Esophagus (tissue), 2 donors: ENCODE measurements around the gene ATP8B1. TPM values are rescaled to one million over a fixed set of nuclear protein-coding genes. Genes with fewer than 3 reads are reported as not detected.

Source experiments
- H3K27ac ChIP-seq, 2 donors: one replicate each; pipeline ENCODE4 v1.5.1; 2013; ENCODE audit warnings: low read depth in 2 of 2, mild to moderate bottlenecking in 2 of 2, inconsistent platforms in 1 of 2, low read length in 1 of 2, moderate library complexity in 1 of 2
- H3K27me3 ChIP-seq, 2 donors: one replicate each; pipeline ENCODE4 v1.6.1; 2013; ENCODE audit warnings: low read length in 2 of 2, control low read depth in 1 of 2, mild to moderate bottlenecking in 1 of 2; ENCODE audit not compliant: insufficient read depth in 2 of 2, control insufficient read depth in 1 of 2
- H3K36me3 ChIP-seq, 2 donors: one replicate each; pipeline ENCODE4 v1.6.1; 2013; ENCODE audit warnings: low read length in 1 of 2; ENCODE audit not compliant: control insufficient read depth in 2 of 2, insufficient read depth in 2 of 2
- H3K4me1 ChIP-seq, 2 donors: one replicate each; pipeline ENCODE4 v1.6.1; 2013; ENCODE audit warnings: low read length in 1 of 2; ENCODE audit not compliant: control insufficient read depth in 2 of 2, insufficient read depth in 2 of 2
- H3K4me3 ChIP-seq, 2 donors: one replicate each; pipeline ENCODE4 v1.5.1; 2013; ENCODE audit warnings: low read length in 2 of 2, mild to moderate bottlenecking in 2 of 2, low read depth in 1 of 2, moderate library complexity in 1 of 2
- H3K9me3 ChIP-seq, 2 donors: one replicate each; pipeline ENCODE4 v1.6.1; 2013; ENCODE audit warnings: mild to moderate bottlenecking in 2 of 2, low read depth in 1 of 2, low read length in 1 of 2, moderate library complexity in 1 of 2; ENCODE audit not compliant: control insufficient read depth in 2 of 2, insufficient read depth in 1 of 2
- WGBS, 2 donors: extraction: QIAGEN DNeasy Blood & Tissue Kit; methylation state at CpG; one replicate each; pipeline ENCODE4 v1.1.7; 2013; 5-methylcytosine and 5-hydroxymethylcytosine counted together
- polyA plus RNA-seq, 2 donors: library from polyadenylated mRNA; stranded (reverse); fragments of 200-250 nt; gene quantifications; one replicate each; pipeline ENCODE4 v1.2.3, GENCODE V29; 2013
- donor health status: healthy with polysubstance abuse.
- donor health status: Bipolar disorder and iron deficiency.

Gene ATP8B1
- polyA plus RNA-seq, 2 donors = 8.0 to 12.9 TPM

DNA sequence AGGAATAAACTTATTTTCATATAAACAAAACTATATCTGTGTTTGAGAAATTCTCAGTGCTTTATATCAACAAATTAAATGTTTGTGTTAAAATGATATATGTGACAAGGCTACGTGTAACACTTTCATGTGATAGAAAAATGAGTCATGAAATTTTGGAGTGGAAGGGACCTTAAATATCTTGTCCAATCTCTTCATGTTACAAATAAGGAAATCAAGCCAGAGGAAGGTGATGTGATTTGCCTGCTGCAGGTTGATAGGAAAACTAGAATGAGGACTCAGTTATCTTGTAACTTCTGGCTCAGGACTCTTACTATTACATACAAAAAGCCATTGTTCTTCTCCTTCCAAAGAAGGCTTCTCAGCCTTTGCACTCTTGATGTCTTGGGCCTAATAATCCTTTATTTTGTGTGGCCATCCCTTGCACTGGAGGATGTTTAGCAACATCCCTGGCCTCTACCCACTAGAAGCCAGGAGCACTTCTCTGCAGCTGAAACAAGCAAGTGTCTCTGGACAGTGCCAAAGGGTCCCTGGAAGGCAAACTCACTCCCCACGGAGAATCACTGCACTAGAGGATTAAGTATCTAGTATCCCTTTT, 138.4 kb downstream of the ATP8B1 start:
- Histone ChIP-seq H3K9me3 (no peaks in the 10 kb centered on the region), H3K36me3 (peaks cover 8 to 11% of the 10 kb centered on the region in 2 donors), H3K4me1 (no peaks in the 10 kb centered on the region), H3K27me3 (no peaks in the 10 kb centered on the region), H3K4me3 (no peak overlapping the region), H3K27ac (no peak overlapping the region)
- 36 to 66% methylated on average over 2 of the region's 2 CpGs for WGBS, 2 donors

DNA sequence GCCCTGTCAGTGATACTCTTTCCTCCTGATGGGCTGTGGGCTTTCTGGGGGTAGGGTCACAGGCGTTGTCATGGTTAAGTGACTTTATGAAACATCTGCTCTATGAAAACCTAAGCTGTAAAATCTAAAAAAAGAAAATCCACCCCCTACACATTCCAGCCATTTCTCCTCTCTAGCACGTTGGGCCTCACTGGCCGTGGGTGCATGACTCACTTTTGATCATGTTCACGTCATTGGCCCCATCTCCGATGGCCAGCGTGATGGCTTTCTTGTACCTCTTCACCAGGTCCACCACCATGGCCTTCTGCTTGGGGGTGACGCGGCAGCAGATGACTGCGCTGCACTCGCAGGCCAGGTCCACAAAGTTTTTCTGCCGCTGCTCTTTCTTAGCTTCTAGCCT, 142.2 kb downstream of the ATP8B1 start:
- WGBS, 2 donors = 90 to 95% methylated on average over 11 of the region's 11 CpGs
- Histone ChIP-seq H3K36me3 (peaks cover 5 to 9% of the 10 kb centered on the region in 2 donors), H3K9me3 (peaks cover 0 to 2% of the 10 kb centered on the region in 2 donors), H3K27ac (no peak overlapping the region), H3K4me1 (no peaks in the 10 kb centered on the region), H3K4me3 (no peak overlapping the region), H3K27me3 (no peaks in the 10 kb centered on the region)

DNA sequence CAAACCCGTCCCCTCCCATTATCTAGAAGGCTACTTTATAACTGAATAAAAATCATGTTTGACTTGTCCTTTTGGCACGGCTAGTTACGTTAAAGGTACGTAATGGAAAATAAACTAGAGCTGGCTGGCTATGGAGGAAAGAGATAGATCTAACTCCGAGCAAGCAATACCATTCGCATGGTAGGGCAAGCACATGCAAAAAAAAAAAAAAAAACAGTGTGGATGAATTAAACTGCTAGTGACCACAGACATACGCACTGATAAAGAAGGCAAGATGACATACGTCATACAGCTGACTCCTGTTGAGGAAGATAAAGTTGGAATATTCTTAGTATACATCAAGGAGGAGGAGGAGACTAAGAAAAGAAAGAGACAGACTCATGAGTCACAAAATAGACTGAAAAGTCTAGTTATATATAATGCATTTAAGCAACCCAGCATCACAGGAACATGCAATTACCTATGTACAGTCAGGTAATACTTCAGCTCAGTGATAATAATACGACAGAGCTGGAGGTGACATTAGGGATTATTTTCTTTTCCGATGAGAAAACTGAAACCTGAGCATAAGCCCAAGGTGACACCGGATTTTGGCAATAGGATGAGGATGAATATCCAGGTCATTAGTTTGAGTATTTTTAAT, 143.5 kb downstream of the ATP8B1 start:
- Histone ChIP-seq H3K9me3 (peaks cover 0 to 8% of the 10 kb centered on the region in 2 donors), H3K36me3 (peaks cover 13 to 15% of the 10 kb centered on the region in 2 donors), H3K27ac (no peak overlapping the region), H3K4me3 (no peak overlapping the region), H3K27me3 (no peaks in the 10 kb centered on the region), H3K4me1 (no peaks in the 10 kb centered on the region)
- 83 to 91% methylated on average over 11 of the region's 11 CpGs for WGBS, 2 donors

DNA sequence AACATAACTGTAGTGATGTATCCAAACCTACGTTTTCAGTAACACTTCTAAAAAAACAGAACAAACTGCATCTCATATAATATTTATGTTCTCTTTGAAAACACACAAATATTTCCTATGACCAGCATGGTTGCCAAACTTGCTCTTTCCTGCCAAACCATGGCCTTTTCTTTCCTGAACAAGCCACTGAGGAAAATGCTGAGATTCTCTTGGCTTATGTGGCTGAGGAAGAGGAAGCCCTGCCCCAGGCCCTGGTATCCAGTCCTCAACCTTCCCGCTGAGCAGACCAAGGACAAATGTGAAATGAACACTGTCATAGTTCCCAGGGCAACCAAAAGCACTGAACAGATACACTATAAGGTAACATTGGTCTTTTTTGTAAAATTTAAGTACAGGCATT, 145.6 kb downstream of the ATP8B1 start:
- Histone ChIP-seq H3K4me3 (no peak overlapping the region), H3K4me1 (no peaks in the 10 kb centered on the region), H3K27ac (no peak overlapping the region), H3K27me3 (no peaks in the 10 kb centered on the region), H3K36me3 (peaks cover 13 to 17% of the 10 kb centered on the region in 2 donors), H3K9me3 (peaks cover 0 to 8% of the 10 kb centered on the region in 2 donors)
- WGBS, 2 donors = 60 to 67% methylated on average over 2 of the region's 2 CpGs

DNA sequence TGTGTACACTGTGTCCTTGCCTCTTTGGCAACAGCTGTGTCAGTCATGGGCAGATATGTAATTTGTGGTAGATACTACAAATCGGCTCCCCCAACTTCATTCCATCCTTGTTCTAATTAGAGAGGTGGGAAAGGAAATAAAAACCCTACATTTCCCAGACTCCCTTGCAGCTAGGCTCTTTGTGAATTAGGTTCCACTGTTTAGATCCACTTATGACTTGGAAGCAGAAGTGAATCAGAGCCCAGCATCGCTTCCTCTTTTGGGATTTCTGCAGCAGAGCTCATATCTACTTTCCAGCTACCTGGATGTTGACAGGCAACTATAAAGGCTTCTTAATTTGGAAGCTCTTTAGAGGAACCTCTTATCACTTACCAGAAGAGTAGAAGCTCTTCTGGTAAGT, 147.4 kb downstream of the ATP8B1 start:
- H3K9me3 ChIP-seq = peaks cover 0 to 8% of the 10 kb centered on the region in 2 donors
- H3K4me3 ChIP-seq = no peak overlapping the region
- WGBS, 2 donors = 95 to 96% methylated on average over 2 of the region's 2 CpGs
- no peak overlapping the region for H3K27ac ChIP-seq
- peaks cover 9 to 15% of the 10 kb centered on the region in 2 donors for H3K36me3 ChIP-seq
- no peaks in the 10 kb centered on the region for H3K27me3 ChIP-seq
- no peaks in the 10 kb centered on the region for H3K4me1 ChIP-seq

DNA sequence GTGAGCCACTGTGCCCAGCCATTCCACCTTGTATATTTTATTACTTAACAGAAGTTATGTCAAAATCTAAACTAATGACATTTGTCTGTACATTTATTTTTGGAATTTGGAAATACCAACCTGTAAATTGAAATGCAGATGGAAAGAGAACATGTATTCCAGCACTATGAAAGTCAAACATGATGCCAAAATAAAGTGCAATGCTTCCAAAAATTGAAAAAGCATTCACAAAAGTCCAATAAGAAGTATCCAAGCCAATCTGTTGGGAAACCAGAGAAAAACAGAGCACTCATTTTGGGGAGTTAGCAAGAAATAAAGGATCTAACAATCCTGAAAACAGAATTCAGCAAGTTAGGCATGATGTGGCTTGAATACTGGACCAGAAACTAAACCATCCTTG, 151.2 kb downstream of the ATP8B1 start:
- Histone ChIP-seq H3K4me3 (no peak overlapping the region), H3K9me3 (peaks cover 0 to 8% of the 10 kb centered on the region in 2 donors), H3K4me1 (no peaks in the 10 kb centered on the region), H3K27me3 (no peaks in the 10 kb centered on the region), H3K36me3 (peaks cover 8 to 17% of the 10 kb centered on the region in 2 donors), H3K27ac (no peak overlapping the region)

DNA sequence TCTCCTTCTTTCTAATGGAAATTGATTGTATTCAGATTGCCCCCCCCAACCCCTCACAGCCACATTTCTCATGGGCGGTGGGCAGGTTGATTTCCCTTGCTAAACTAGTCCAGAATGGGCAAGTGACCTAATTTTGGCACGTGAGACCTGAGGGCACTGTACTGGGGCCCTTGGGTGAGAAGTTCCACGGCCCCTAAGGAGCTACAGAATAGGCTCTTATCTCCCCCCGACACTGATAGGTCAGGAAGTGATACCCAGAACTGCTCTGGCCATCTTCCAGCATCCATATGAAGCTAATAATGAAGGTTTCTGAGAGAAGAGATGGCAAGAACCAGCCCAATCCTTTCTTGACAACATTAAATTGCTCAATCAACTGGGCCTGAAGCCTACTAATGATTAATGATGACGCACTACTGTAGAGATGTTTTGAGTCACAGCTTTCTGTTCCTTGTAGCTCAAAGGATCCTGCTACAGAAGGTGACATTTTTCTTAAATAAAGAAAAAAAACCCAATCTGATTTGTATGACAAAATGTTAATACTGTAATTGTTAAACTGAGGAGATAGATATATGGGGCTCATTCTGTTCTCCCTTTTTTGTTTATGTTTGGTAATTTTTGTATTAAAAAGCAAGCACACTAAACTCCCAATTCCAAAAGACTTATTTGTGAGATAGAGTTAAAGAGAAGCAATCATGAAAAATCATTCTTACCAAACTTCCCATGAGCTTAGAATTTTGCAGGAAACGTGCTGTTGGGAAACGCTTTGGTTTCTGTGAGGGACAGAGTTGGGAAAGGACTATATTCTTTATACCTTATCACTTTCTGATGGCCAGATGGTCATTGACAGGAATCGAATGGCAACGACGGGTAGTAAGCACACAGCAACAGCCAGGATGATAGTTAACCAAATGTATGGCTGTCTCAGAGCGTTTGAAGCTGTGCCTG, 153.3 kb downstream of the ATP8B1 start:
- no peaks in the 10 kb centered on the region for H3K9me3 ChIP-seq
- H3K27ac ChIP-seq = peak overlapping the region in 1 of 2 donors; percentile 38
- H3K36me3 ChIP-seq = peaks cover 0 to 11% of the 10 kb centered on the region in 2 donors
- no peaks in the 10 kb centered on the region for H3K4me1 ChIP-seq
- 77 to 81% methylated on average over 11 of the region's 11 CpGs for WGBS, 2 donors
- H3K4me3 ChIP-seq = no peak overlapping the region
- H3K27me3 ChIP-seq = no peaks in the 10 kb centered on the region

DNA sequence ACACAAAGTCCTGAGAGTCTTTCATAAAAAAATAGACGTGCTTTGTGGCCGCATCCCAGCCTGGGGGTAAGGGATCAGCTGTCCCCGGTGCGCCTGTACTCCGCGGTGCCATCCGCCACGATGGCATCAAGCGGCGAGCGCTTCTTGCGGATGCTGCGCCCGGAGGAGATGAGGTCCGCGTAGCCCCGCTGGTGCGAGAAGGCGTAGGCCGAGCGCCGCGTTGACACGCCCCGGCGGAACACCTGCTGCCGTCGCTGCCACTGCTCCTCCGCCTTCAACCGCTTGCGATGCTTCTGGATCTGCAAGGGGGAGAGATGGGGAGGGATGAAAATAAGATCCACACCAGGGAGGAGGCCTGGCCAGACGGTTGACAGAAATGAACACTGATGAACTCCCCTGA, 154.7 kb downstream of the ATP8B1 start:
- H3K27me3 ChIP-seq = no peaks in the 10 kb centered on the region
- 92 to 93% methylated on average over 32 of the region's 32 CpGs for WGBS, 2 donors
- no peak overlapping the region for H3K4me3 ChIP-seq
- H3K9me3 ChIP-seq = no peaks in the 10 kb centered on the region
- no peaks in the 10 kb centered on the region for H3K4me1 ChIP-seq
- H3K27ac ChIP-seq = no peak overlapping the region
- H3K36me3 ChIP-seq = peaks cover 0 to 8% of the 10 kb centered on the region in 2 donors

DNA sequence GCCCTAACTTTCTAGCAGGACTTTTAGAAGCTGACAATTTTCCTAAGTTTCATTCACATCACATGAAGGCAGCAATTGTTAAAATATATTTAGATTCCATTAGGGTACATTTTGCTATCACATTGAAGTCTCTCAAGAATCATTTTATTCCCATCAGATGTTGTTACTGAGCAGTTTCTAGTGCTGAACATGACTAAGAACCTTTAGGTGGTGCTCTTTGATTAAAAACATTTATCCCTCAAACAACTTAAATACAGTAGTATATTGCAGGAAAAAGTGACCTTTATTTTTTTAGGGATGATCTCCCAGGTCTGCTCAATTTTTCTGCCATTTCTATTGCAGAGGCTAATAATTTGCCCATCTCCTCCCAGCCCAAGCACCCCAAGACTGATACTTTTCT, 158.6 kb downstream of the ATP8B1 start:
- no peak overlapping the region for H3K4me3 ChIP-seq
- no peaks in the 10 kb centered on the region for H3K9me3 ChIP-seq
- peaks cover 0 to 5% of the 10 kb centered on the region in 2 donors for H3K36me3 ChIP-seq
- H3K4me1 ChIP-seq = no peaks in the 10 kb centered on the region
- H3K27ac ChIP-seq = no peak overlapping the region
- H3K27me3 ChIP-seq = no peaks in the 10 kb centered on the region
